K562 (cell line): Measurements from ENCODE around the gene BTBD17. TPM values are rescaled to one million over a fixed set of nuclear protein-coding genes. Genes with fewer than 3 reads are reported as not detected.

Experiments
- ATAC-seq: fragments of 200-7000 bp; cut with Tn5 transposase; 3 replicates; pipeline ENCODE4 v1.9.1; 2020; ENCODE audit warnings: moderate library complexity
- BruUV-seq: library from RNA; stranded (reverse); fragments of 400-500 nt; replicated peaks from 2 replicates; lab custom pipeline; 2021; lab: Mats Ljungman, UMichigan
- CTCF ChIA-PET: fragments of 300-600 bp; formaldehyde crosslinking; extraction: SDS; loops from one replicate; lab custom pipeline; 2021; ENCODE audit warnings: low intra/inter-chr PET ratio; lab: Yijun Ruan, JAX
- POLR2A ChIA-PET: fragments of 300-600, 350-650 bp; sonication (Branson Sonifier 250); formaldehyde crosslinking; extraction: SDS; loops from one replicate; lab custom pipeline; 2021; ENCODE audit warnings: antibody characterized with exemption, inconsistent platforms; lab: Yijun Ruan, JAX
- DNase-seq, 4 experiments: peaks; one replicate each; pipeline versions ENCODE4 v3.0.0 to v3.0.0-alpha.2; 2011 to 2018; ENCODE audit warnings: low spot score in 3 of 4, mixed read lengths in 3 of 4; ENCODE audit errors: extremely low read depth in 1 of 4
- FAIRE-seq: peaks from 2 replicates; lab custom pipeline; 2011; peaks lifted over from hg19 to GRCh38; lab: Jason Lieb, UNC
- H2AFZ ChIP-seq: 2 replicates; pipeline ENCODE4 v1.6.0; 2011; ENCODE audit warnings: low read depth, low read length, control low read depth, inconsistent platforms
- H3K27ac ChIP-seq: fragments of 200-600 bp; 3 replicates; pipeline ENCODE4 v1.8.0; 2011; ENCODE audit warnings: low read depth, mild to moderate bottlenecking, control low read depth, inconsistent platforms, low read length, moderate library complexity, mixed read lengths; ENCODE audit errors: extremely low read depth
- H3K27me3 ChIP-seq, 2 experiments: fragments of 300-600 bp in 1 of 2; 2 replicates in 1 of 2; 3 replicates in 1 of 2; pipeline versions ENCODE4 v1.6.0 to v1.8.0; 2011; ENCODE audit warnings: inconsistent platforms in 2 of 2, low read length in 2 of 2, mild to moderate bottlenecking in 1 of 2, mixed read lengths in 1 of 2, moderate library complexity in 1 of 2; ENCODE audit not compliant: control insufficient read depth in 2 of 2, insufficient read depth in 2 of 2
- H3K36me3 ChIP-seq: fragments of 300-600 bp; 3 replicates; pipeline ENCODE4 v1.8.0; 2011; ENCODE audit warnings: mild to moderate bottlenecking, low read length, inconsistent platforms; ENCODE audit not compliant: control insufficient read depth, insufficient read depth
- H3K4me1 ChIP-seq, 2 experiments: fragments of 200-600 bp in 1 of 2; replicated peaks in 1 of 2; 2 replicates in 1 of 2; 3 replicates in 1 of 2; pipeline versions ENCODE4 v1.5.1 to v1.8.0; 2011; ENCODE audit warnings: inconsistent platforms in 2 of 2, low read length in 2 of 2, mild to moderate bottlenecking in 1 of 2, mixed read lengths in 1 of 2, moderate library complexity in 1 of 2; ENCODE audit not compliant: control insufficient read depth in 2 of 2, insufficient read depth in 2 of 2
- H3K4me2 ChIP-seq: 2 replicates; pipeline ENCODE4 v1.6.1; 2011; ENCODE audit warnings: low read length, control low read depth, inconsistent platforms, mixed read lengths; ENCODE audit not compliant: insufficient read depth
- H3K4me3 ChIP-seq: fragments of 200-600 bp; sonication (generic), shearing (Covaris generic); 2 replicates; pipeline ENCODE4 v1.5.1; 2016; ENCODE audit warnings: control low read depth, inconsistent platforms
- H3K79me2 ChIP-seq: fragments of 200-600 bp; 3 replicates; pipeline ENCODE4 v1.8.0; 2011; ENCODE audit warnings: low read length, inconsistent platforms; ENCODE audit not compliant: control insufficient read depth, insufficient read depth
- H3K9ac ChIP-seq, 2 experiments: 2 replicates each; pipeline versions ENCODE4 v1.6.0 to v1.6.1; 2011; ENCODE audit warnings: low read depth in 2 of 2, low read length in 2 of 2, control low read depth in 1 of 2, inconsistent platforms in 1 of 2, mild to moderate bottlenecking in 1 of 2, mixed read lengths in 1 of 2; ENCODE audit not compliant: insufficient read depth in 1 of 2
- H3K9me1 ChIP-seq: one replicate; pipeline ENCODE4 v1.6.0; 2011; ENCODE audit warnings: inconsistent platforms, mild to moderate bottlenecking, low read length, moderate library complexity; ENCODE audit not compliant: control insufficient read depth, insufficient read depth
- H3K9me3 ChIP-seq: replicated peaks from 2 replicates; pipeline ENCODE4 v1.5.1; 2011; ENCODE audit warnings: low read depth, low read length, inconsistent platforms; ENCODE audit not compliant: control insufficient read depth, insufficient read depth
- H4K20me1 ChIP-seq: replicated peaks from 2 replicates; pipeline ENCODE4 v1.6.1; 2011; ENCODE audit warnings: low read length, inconsistent platforms, mixed read lengths; ENCODE audit not compliant: control insufficient read depth, insufficient read depth
- BCOR ChIP-seq: fragments of 450-650 bp; IDR thresholded peaks from 2 replicates; pipeline ENCODE4 v1.6.1; 2016
- C11orf30 ChIP-seq: fragments of 450-650 bp; IDR thresholded peaks from 2 replicates; pipeline ENCODE4 v1.6.1; 2016; ENCODE audit warnings: low read depth, mild to moderate bottlenecking
- FOSL1 ChIP-seq: fragments of 200-800 bp; sonication (Bioruptor generic); conservative IDR thresholded peaks from 2 replicates; pipeline ENCODE4 v1.6.1; 2016; ENCODE audit warnings: missing genetic modification characterization, missing compliant biosample characterization
- FOXA3 ChIP-seq, 2 experiments: fragments of 450-650 bp in 1 of 2; sonication (generic) in 1 of 2; formaldehyde crosslinking; IDR thresholded peaks in 1 of 2; conservative IDR thresholded peaks in 1 of 2; 2 replicates each; pipeline versions ENCODE4 v1.4.0 to v1.8.0; 2020 to 2022; ENCODE audit warnings: mild to moderate bottlenecking in 2 of 2, missing genetic modification reagents in 1 of 2
- HOXB6 ChIP-seq: fragments of 250-450 bp; sonication (Bioruptor Pico); IDR thresholded peaks from 2 replicates; pipeline ENCODE4 v1.5.1; 2022; ENCODE audit warnings: mild to moderate bottlenecking, borderline replicate concordance
- IRF1 ChIP-seq: sonication (generic); formaldehyde crosslinking; IDR thresholded peaks from 2 replicates; pipeline ENCODE4 v1.8.0; 2022; ENCODE audit warnings: missing genetic modification reagents, mild to moderate bottlenecking, borderline replicate concordance
- JUND ChIP-seq, 2 experiments: IDR thresholded peaks; 2 replicates in 1 of 2; 3 replicates in 1 of 2; pipeline ENCODE4 v1.6.1; 2011; ENCODE audit warnings: borderline replicate concordance in 2 of 2, low read depth in 2 of 2, low read length in 2 of 2, improper control_type of control experiment in 1 of 2, missing biosample characterization in 1 of 2, missing genetic modification characterization in 1 of 2, missing genetic modification reagents in 1 of 2
- MAFF ChIP-seq: IDR thresholded peaks from 2 replicates; pipeline ENCODE4 v1.6.1; 2012; ENCODE audit warnings: low read length, improper control_type of control experiment
- MAFG ChIP-seq: fragments of 450-650 bp; conservative IDR thresholded peaks from 2 replicates; pipeline ENCODE4 v1.6.1; 2016; ENCODE audit warnings: missing genetic modification characterization, missing compliant biosample characterization
- NFE2 ChIP-seq: IDR thresholded peaks from 2 replicates; pipeline ENCODE4 v1.6.1; 2014; ENCODE audit warnings: antibody characterized with exemption, low read depth
- RBM25 ChIP-seq: fragments of 200-400 bp; formaldehyde crosslinking; IDR thresholded peaks from 2 replicates; pipeline ENCODE4 v1.6.1; 2018; ENCODE audit warnings: low read length, low read depth, moderate library complexity; ENCODE audit not compliant: severe bottlenecking
- RCOR1 ChIP-seq, 2 experiments: IDR thresholded peaks; 2 replicates each; pipeline ENCODE4 v1.6.1; 2012; ENCODE audit warnings: low read depth in 2 of 2, low read length in 2 of 2, borderline replicate concordance in 1 of 2, improper control_type of control experiment in 1 of 2
- SAFB2 ChIP-seq: fragments of 200-400 bp; formaldehyde crosslinking; IDR thresholded peaks from 2 replicates; pipeline ENCODE4 v1.6.1; 2018; ENCODE audit warnings: borderline replicate concordance, low read length, low read depth, moderate library complexity; ENCODE audit not compliant: severe bottlenecking
- ZFP36 ChIP-seq: fragments of 150-350 bp; IDR thresholded peaks from 2 replicates; pipeline ENCODE4 v1.6.1; 2018; ENCODE audit warnings: low read length, low read depth; ENCODE audit not compliant: partially characterized antibody
- ZNF239 ChIP-seq: fragments of 250-450 bp; sonication (Bioruptor Pico); IDR thresholded peaks from 2 replicates; pipeline ENCODE4 v1.4.0; 2020; ENCODE audit warnings: mild to moderate bottlenecking
- ZNF316 ChIP-seq: fragments of 450-650 bp; IDR thresholded peaks from 2 replicates; pipeline ENCODE4 v1.6.1; 2016
- WGBS: fragments of 100-300 bp; shearing (Covaris generic); methylation state at CpG from one replicate; pipeline ENCODE4 v1.1.6; 2016; ENCODE audit warnings: low coverage, mixed read lengths; ENCODE audit not compliant: insufficient coverage; ENCODE audit errors: missing lambda C conversion rate; 5-methylcytosine and 5-hydroxymethylcytosine counted together
- in situ Hi-C: fragments of 300-500 bp; cut with MboI; formaldehyde crosslinking; loops from 4 replicates; pipeline ENCODE4 v1.15.0; 2018; ENCODE audit warnings: inconsistent platforms, mixed read lengths
- intact Hi-C: fragments of 100-400 bp; cut with micrococcal nuclease; formaldehyde crosslinking; loops from 2 replicates; pipeline ENCODE4 v1.14.2; 2022
- polyA plus RNA-seq, 8 experiments: library from polyadenylated mRNA; depleted of rRNA in 4 of 8; stranded (reverse) in 5 of 8; unstranded in 3 of 8; fragments of >200 nt; fragmentation: Nextera tagmentation in 2 of 8; fragmentation: Illumina TruSeq in 1 of 8; extraction: Ambion mirVana in 2 of 8; extraction: Trizol in 1 of 8; gene quantifications; 2 replicates each; pipeline versions ENCODE4 v1.2.1 to v1.2.3, GENCODE V29; 2011 to 2014; ENCODE audit warnings: inconsistent platforms in 1 of 8, missing spikeins in 1 of 8
- total RNA-seq, 7 experiments: library from RNA; depleted of rRNA in 6 of 7; stranded (reverse); fragments of >200 nt in 6 of 7; fragmentation: Illumina TruSeq in 2 of 7; extraction: Trizol in 2 of 7; gene quantifications; 2 replicates each; pipeline versions ENCODE4 v1.2.1 to v1.2.3, GENCODE V29; 2011 to 2021; ENCODE audit warnings: low replicate concordance in 1 of 7

BTBD17 gene
- total and polyA plus RNA-seq, 9 of the 15 experiments (the other 6 are each of a cell fraction or from before 2014, with no cell fraction given): not detected

DNA sequence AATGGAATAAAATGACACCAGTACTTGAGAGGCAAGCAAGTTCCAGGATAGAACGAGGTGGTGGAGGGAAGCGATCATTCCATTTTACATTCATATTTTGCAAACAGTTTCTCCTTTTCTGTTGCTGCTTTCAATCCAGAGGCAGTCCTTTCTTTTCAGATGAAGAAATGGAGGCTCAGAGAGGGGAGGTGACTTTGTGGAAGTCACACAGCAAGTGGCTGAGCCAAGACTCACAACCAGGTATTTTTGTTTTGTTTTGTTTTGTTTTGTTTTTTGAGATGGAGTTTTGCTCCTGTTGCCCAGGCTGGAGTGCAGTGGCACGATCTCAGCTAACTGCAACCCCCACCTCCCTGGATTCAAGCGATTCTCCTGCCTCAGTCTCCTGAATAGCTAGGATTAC lies 34.9 kb upstream of the BTBD17 start:
- Histone ChIP-seq H3K9me3 (no peaks in the 10 kb centered on the region; the same call in 1 of the 2 replicates), H3K36me3 (no peaks in the 10 kb centered on the region), H3K4me3 (no peak overlapping the region), H3K4me2 (no peak overlapping the region), H3K79me2 (no peaks in the 10 kb centered on the region), H2AFZ (no peak overlapping the region), H3K4me1 (peaks cover 0 to 11% of the 10 kb centered on the region in 2 experiments; a peak in 2 of 5 replicates), H3K27ac (no peak overlapping the region), H4K20me1 (no peaks in the 10 kb centered on the region), H3K27me3 (peaks cover 0 to 2% of the 10 kb centered on the region in 2 experiments; a peak in 4 of 5 replicates), H3K9me1 (no peaks in the 10 kb centered on the region), H3K9ac (no peak overlapping the region)
- ChIA-PET CTCF (no interaction called here), POLR2A (no interaction called here)
- intact Hi-C loops: no loop called here
- 4% methylated on average over 4 of the region's 4 CpGs for WGBS
- in situ Hi-C loops: no loop called here
- no peak for DNase-seq
- TF ChIP-seq RBM25 (peak; percentile 81), BCOR (peak; percentile 80), SAFB2 (no peak), ZFP36 (peak; percentile 61)
- no TSS peak for BruUV-seq
- no peak for ATAC-seq
- no peak for FAIRE-seq

GRCh38 chr17:74394977-74395376 lies 33.3 kb upstream of the BTBD17 start:
- H3K27me3 ChIP-seq: peaks cover 0 to 2% of the 10 kb centered on the region in 2 experiments; a peak in 4 of 5 replicates
- H3K36me3 ChIP-seq: no peaks in the 10 kb centered on the region
- no peaks in the 10 kb centered on the region for H3K79me2 ChIP-seq
- no peak overlapping the region for H3K27ac ChIP-seq
- H2AFZ ChIP-seq: no peak overlapping the region
- H3K9ac ChIP-seq: no peak overlapping the region
- H3K4me2 ChIP-seq: no peak overlapping the region
- intact Hi-C loops: no loop called here
- in situ Hi-C loops: no loop called here
- H3K4me1 ChIP-seq: peaks cover 0 to 11% of the 10 kb centered on the region in 2 experiments; a peak in 2 of 5 replicates
- ATAC-seq: peak; percentile 72
- 12% methylated on average over 7 of the region's 7 CpGs for WGBS
- ChIA-PET CTCF (no interaction called here), POLR2A (interaction anchor here (1.0 kb wide), 1 partner anchor 16 kb away, joined by 3 read pairs; no protein-coding TSS in a partner anchor)
- no peaks in the 10 kb centered on the region; the same call in 1 of the 2 replicates for H3K9me3 ChIP-seq
- BruUV-seq: no TSS peak
- FAIRE-seq: no peak
- DNase-seq: peak in 1 of 4 experiments; percentile 20
- no peaks in the 10 kb centered on the region for H4K20me1 ChIP-seq
- no peaks in the 10 kb centered on the region for H3K9me1 ChIP-seq
- H3K4me3 ChIP-seq: no peak overlapping the region
- TF ChIP-seq JUND (IDR thresholded peaks at IDR 0.05; ENCODE audit: borderline replicate concordance, low read depth, low read length) (0 out of 2 replicates have a peak, but pooled peaks have one; percentile 27), JUND (tag; IDR thresholded peaks at IDR 0.05; ENCODE audit: borderline replicate concordance, low read depth, low read length) (no peak), IRF1 (CRISPR knock-in tag) (no peak), ZNF239 (CRISPR knock-in tag) (no peak), FOSL1 (tag) (peak; percentile 60), C11orf30 (peak; percentile 56; the same call in 1 of the 2 replicates), RCOR1 (IDR thresholded peaks at IDR 0.05; ENCODE audit: borderline replicate concordance in 1 of 2, low read depth in 2 of 2, low read length in 2 of 2) (0 out of 4 replicates have a peak, but pooled peaks of 1 of the 2 experiments have one; percentile 36), MAFG (tag) (peak; percentile 75), ZNF316 (peak; percentile 28; the same call in 1 of the 2 replicates), HOXB6 (CRISPR knock-in tag) (no peak), NFE2 (peak; percentile 77), FOXA3 (CRISPR knock-in tag; conservative IDR thresholded peaks at IDR 0.05 in 1 of 2, IDR thresholded peaks at IDR 0.05 in 1 of 2) (no peak), MAFF (peak; percentile 15; the same call in 1 of the 2 replicates)
